ENCODE measurements around the gene CUL5. TPM values are rescaled to one million over a fixed set of nuclear protein-coding genes. Genes with fewer than 3 reads are reported as not detected.
"Not testable (repeated sequence)": the region's sequence is repeated elsewhere in the genome, so short reads cannot be mapped to it uniquely, and the experiment has no call there.

The CUL5 gene
- total RNA-seq, 2 donors from 2014 or later, result 28.1 to 46.4 TPM

GRCh38 chr11:108128772-108129171 is 120.1 kb downstream of the CUL5 start:
- intact Hi-C loops (cut with DNase I), result loop anchor here (10.0 kb wide), 1 partner anchor 366 kb away; the partner anchor contains the start of gene POGLUT3
- TF ChIP-seq POLR2AphosphoS5 (IDR thresholded peaks at IDR 0.05), result no peak
- no peak for TF ChIP-seq CTCF (IDR thresholded peaks at IDR 0.05)
- no peak for TF ChIP-seq POLR2A (IDR thresholded peaks at IDR 0.05)
- no peak for DNase-seq (ENCODE audit: low spot score)
- H3K27me3 ChIP-seq (replicated peaks; ENCODE audit: insufficient read depth), result no peaks in the 10 kb centered on the region
- H3K27ac ChIP-seq, result no peak overlapping the region
- no peak overlapping the region for H3K4me3 ChIP-seq
- H3K9me3 ChIP-seq, result no peaks in the 10 kb centered on the region
- WGBS, result 98% methylated on average over 2 of the region's 2 CpGs
- H3K36me3 ChIP-seq, result no peaks in the 10 kb centered on the region
- H3K4me1 ChIP-seq (replicated peaks), result no peaks in the 10 kb centered on the region

- TF ChIP-seq POLR2AphosphoS5 (IDR thresholded peaks at IDR 0.05), result no peak
- TF ChIP-seq POLR2A (IDR thresholded peaks at IDR 0.05), result no peak
- Histone ChIP-seq H3K36me3 (no peaks in the 10 kb centered on the region), H3K4me3 (no peak overlapping the region), H3K4me1 (replicated peaks) (no peaks in the 10 kb centered on the region), H3K27me3 (replicated peaks; ENCODE audit: insufficient read depth) (no peaks in the 10 kb centered on the region), H3K9me3 (no peaks in the 10 kb centered on the region), H3K27ac (no peak overlapping the region)
- intact Hi-C loops (cut with DNase I), result no loop called here
- no peak for DNase-seq (ENCODE audit: low spot score)
- WGBS, result 85% methylated on average over 1 of the region's 1 CpG
Observed at GRCh38 chr11:108131993-108132392, 123.3 kb downstream of the CUL5 start.

GRCh38 chr11:108132993-108133538 is 124.4 kb downstream of the CUL5 start:
- 85% methylated on average over 2 of the region's 2 CpGs for WGBS

GRCh38 chr11:108135845-108136544 is 127.3 kb downstream of the CUL5 start:
- H3K4me3 ChIP-seq, result no peak overlapping the region
- DNase-seq (ENCODE audit: low spot score), result no peak
- WGBS, result 59% methylated on average over 2 of the region's 2 CpGs
- no peak overlapping the region for H3K27ac ChIP-seq
- no peaks in the 10 kb centered on the region for H3K9me3 ChIP-seq
- TF ChIP-seq POLR2AphosphoS5 (IDR thresholded peaks at IDR 0.05) (no peak), CTCF (IDR thresholded peaks at IDR 0.05) (peak in 2 of 4 experiments; percentile 20 to 21), POLR2A (IDR thresholded peaks at IDR 0.05) (no peak)
- H3K27me3 ChIP-seq (replicated peaks; ENCODE audit: insufficient read depth), result no peaks in the 10 kb centered on the region
- intact Hi-C loops (cut with DNase I), result no loop called here
- peaks cover 0 to 5% of the 10 kb centered on the region in 2 donors for H3K36me3 ChIP-seq
- H3K4me1 ChIP-seq (replicated peaks), result no peaks in the 10 kb centered on the region

More at GRCh38 chr11:108132993-108133538, 124.4 kb downstream of the CUL5 start:
- H3K9me3 ChIP-seq; H3K4me3 ChIP-seq; H3K36me3 ChIP-seq; H3K4me1 ChIP-seq (replicated peaks); intact Hi-C loops (cut with DNase I); H3K27me3 ChIP-seq (replicated peaks; ENCODE audit: insufficient read depth); DNase-seq (ENCODE audit: low spot score); H3K27ac ChIP-seq: not testable (repeated sequence)

DNA sequence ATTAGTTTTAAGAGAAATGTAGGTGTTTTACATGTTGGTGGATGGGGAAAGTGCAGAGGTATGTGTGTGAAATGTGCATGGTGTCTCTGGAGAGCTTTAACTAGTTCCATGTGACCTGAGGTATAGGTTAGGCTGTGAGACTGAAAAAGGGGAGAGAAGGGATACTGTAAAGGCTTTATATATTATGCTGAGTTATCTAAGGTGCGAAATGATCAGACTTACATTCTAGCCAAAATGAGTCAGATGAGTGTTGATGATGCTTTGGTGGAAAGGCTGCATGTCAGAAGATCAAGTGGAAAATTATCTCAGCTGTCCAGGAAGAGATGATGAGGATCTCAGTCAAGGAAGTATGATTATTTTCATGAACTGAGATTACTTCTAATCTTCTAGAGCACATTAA is 128.5 kb downstream of the CUL5 start:
- 97% methylated on average over 1 of the region's 1 CpG for WGBS
- H3K4me1 ChIP-seq (replicated peaks), result no peaks in the 10 kb centered on the region
- no peaks in the 10 kb centered on the region for H3K27me3 ChIP-seq (replicated peaks; ENCODE audit: insufficient read depth)
- intact Hi-C loops (cut with DNase I), result no loop called here
- peaks cover 0 to 5% of the 10 kb centered on the region in 2 donors for H3K36me3 ChIP-seq
- H3K9me3 ChIP-seq, result no peaks in the 10 kb centered on the region
- H3K27ac ChIP-seq, result no peak overlapping the region
- TF ChIP-seq POLR2AphosphoS5 (IDR thresholded peaks at IDR 0.05) (no peak), POLR2A (IDR thresholded peaks at IDR 0.05) (no peak), CTCF (IDR thresholded peaks at IDR 0.05) (no peak)
- no peak overlapping the region for H3K4me3 ChIP-seq
- DNase-seq (ENCODE audit: low spot score), result no peak

DNA sequence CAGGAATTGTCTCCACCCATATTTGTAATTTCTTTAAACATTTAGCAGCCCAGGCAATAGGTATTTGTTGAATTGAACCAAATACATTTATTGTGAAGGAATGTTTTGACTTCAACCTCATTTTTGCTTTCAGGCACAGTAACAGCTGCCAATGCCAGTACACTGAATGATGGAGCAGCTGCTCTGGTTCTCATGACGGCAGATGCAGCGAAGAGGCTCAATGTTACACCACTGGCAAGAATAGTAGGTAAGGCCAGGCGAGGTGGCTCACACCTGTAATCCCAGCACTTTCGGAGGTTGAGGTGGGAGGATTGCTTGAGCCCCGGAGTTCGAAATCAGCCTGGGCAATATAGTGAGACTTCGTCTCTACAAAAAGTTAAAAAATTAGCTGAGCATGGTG is 133.6 kb downstream of the CUL5 start:
- 90% methylated on average over 7 of the region's 7 CpGs for WGBS
- intact Hi-C loops (cut with DNase I), result no loop called here

More for the DNA sequence above, 133.6 kb downstream of the CUL5 start:
- H3K4me1 ChIP-seq (replicated peaks), result no peaks in the 10 kb centered on the region
- DNase-seq (ENCODE audit: low spot score), result no peak
- no peaks in the 10 kb centered on the region for H3K9me3 ChIP-seq
- H3K27me3 ChIP-seq (replicated peaks; ENCODE audit: insufficient read depth), result no peaks in the 10 kb centered on the region
- H3K36me3 ChIP-seq, result peaks cover 0 to 5% of the 10 kb centered on the region in 2 donors
- H3K27ac ChIP-seq, result no peak overlapping the region
- H3K4me3 ChIP-seq, result no peak overlapping the region
- no peak for TF ChIP-seq POLR2A (IDR thresholded peaks at IDR 0.05)
- no peak for TF ChIP-seq POLR2AphosphoS5 (IDR thresholded peaks at IDR 0.05)
- no peak for TF ChIP-seq CTCF (IDR thresholded peaks at IDR 0.05)

Data from prostate gland (tissue), 2 donors.